Measurements from ENCODE around the gene SIPA1L3.

SIPA1L3 gene

GRCh38 chr19:38049105-38049649, 142.2 kb downstream of the SIPA1L3 start:
- Histone ChIP-seq H3K27ac (no peak overlapping the region; the same call in 1 of the 2 replicates), H3K9ac (no peak overlapping the region), H3K79me2 (ENCODE audit: insufficient read depth, low read depth) (no peaks in the 10 kb centered on the region), H2AFZ (ENCODE audit: low read depth) (no peak overlapping the region), H3K4me2 (no peak overlapping the region), H3K4me1 (ENCODE audit: low read depth, poor library complexity, severe bottlenecking) (peaks cover 7% of the 10 kb centered on the region), H3K27me3 (ENCODE audit: insufficient read depth, low read depth) (no peaks in the 10 kb centered on the region), H4K20me1 (ENCODE audit: insufficient read depth) (no peaks in the 10 kb centered on the region), H3K4me3 (IDR thresholded peaks at IDR 0.05; ENCODE audit: insufficient read depth, low read depth, low read length) (no peak overlapping the region), H3K36me3 (ENCODE audit: insufficient read depth) (no peaks in the 10 kb centered on the region)
- TF ChIP-seq, protein P1, sequence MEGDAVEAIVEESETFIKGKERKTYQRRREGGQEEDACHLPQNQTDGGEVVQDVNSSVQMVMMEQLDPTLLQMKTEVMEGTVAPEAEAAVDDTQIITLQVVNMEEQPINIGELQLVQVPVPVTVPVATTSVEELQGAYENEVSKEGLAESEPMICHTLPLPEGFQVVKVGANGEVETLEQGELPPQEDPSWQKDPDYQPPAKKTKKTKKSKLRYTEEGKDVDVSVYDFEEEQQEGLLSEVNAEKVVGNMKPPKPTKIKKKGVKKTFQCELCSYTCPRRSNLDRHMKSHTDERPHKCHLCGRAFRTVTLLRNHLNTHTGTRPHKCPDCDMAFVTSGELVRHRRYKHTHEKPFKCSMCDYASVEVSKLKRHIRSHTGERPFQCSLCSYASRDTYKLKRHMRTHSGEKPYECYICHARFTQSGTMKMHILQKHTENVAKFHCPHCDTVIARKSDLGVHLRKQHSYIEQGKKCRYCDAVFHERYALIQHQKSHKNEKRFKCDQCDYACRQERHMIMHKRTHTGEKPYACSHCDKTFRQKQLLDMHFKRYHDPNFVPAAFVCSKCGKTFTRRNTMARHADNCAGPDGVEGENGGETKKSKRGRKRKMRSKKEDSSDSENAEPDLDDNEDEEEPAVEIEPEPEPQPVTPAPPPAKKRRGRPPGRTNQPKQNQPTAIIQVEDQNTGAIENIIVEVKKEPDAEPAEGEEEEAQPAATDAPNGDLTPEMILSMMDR (conservative IDR thresholded peaks at IDR 0.05; ENCODE audit: low read depth, low read length): no peak

DNA sequence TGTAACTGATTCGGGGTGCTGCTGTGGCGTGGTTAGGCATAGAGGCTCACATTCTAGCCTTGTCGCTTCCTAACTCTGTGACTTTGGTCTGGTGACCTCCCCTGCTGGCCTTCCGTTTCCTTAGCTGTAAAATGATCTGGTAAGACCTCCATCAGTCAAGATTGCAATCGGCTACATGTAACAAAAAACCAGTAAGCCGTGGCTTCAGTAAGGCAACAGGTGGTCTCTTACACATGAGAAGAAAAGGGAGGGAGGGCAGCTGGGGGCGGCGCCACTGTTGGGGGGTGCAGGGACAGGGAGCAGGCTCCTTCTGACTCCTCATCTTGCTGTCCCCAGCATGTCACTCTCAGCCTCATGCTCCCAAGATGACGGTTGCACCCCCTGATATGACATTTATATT, 148.0 kb downstream of the SIPA1L3 start:
- TF ChIP-seq, protein P1 (conservative IDR thresholded peaks at IDR 0.05; ENCODE audit: low read depth, low read length): no peak
- Histone ChIP-seq H3K4me3 (IDR thresholded peaks at IDR 0.05; ENCODE audit: insufficient read depth, low read depth, low read length) (no peak overlapping the region), H3K27me3 (ENCODE audit: insufficient read depth, low read depth) (no peaks in the 10 kb centered on the region), H3K36me3 (ENCODE audit: insufficient read depth) (no peaks in the 10 kb centered on the region), H4K20me1 (ENCODE audit: insufficient read depth) (no peaks in the 10 kb centered on the region), H3K79me2 (ENCODE audit: insufficient read depth, low read depth) (no peaks in the 10 kb centered on the region), H3K27ac (no peak overlapping the region), H3K4me1 (ENCODE audit: low read depth, poor library complexity, severe bottlenecking) (no peaks in the 10 kb centered on the region), H3K9ac (no peak overlapping the region), H3K4me2 (no peak overlapping the region), H2AFZ (ENCODE audit: low read depth) (no peak overlapping the region)

GRCh38 chr19:38055655-38056521, 148.9 kb downstream of the SIPA1L3 start:
- H3K9ac ChIP-seq: no peak overlapping the region

GRCh38 chr19:38056646-38057045, 149.6 kb downstream of the SIPA1L3 start:
- no peaks in the 10 kb centered on the region for H3K79me2 ChIP-seq (ENCODE audit: insufficient read depth, low read depth)
- no peaks in the 10 kb centered on the region for H3K36me3 ChIP-seq (ENCODE audit: insufficient read depth)
- TF ChIP-seq, protein P1 (conservative IDR thresholded peaks at IDR 0.05; ENCODE audit: low read depth, low read length): no peak
- H3K4me2 ChIP-seq: no peak overlapping the region
- H2AFZ ChIP-seq (ENCODE audit: low read depth): no peak overlapping the region
- no peaks in the 10 kb centered on the region for H4K20me1 ChIP-seq (ENCODE audit: insufficient read depth)
- H3K4me1 ChIP-seq (ENCODE audit: low read depth, poor library complexity, severe bottlenecking): no peaks in the 10 kb centered on the region
- H3K4me3 ChIP-seq (IDR thresholded peaks at IDR 0.05; ENCODE audit: insufficient read depth, low read depth, low read length): no peak overlapping the region
- H3K27me3 ChIP-seq (ENCODE audit: insufficient read depth, low read depth): no peaks in the 10 kb centered on the region
- H3K27ac ChIP-seq: no peak overlapping the region
- no peak overlapping the region for H3K9ac ChIP-seq

More at GRCh38 chr19:38055655-38056521, 148.9 kb downstream of the SIPA1L3 start:
- Histone ChIP-seq H3K27ac (no peak overlapping the region), H2AFZ (ENCODE audit: low read depth) (no peak overlapping the region), H3K27me3 (ENCODE audit: insufficient read depth, low read depth) (no peaks in the 10 kb centered on the region), H3K36me3 (ENCODE audit: insufficient read depth) (no peaks in the 10 kb centered on the region), H3K4me2 (no peak overlapping the region), H3K4me1 (ENCODE audit: low read depth, poor library complexity, severe bottlenecking) (no peaks in the 10 kb centered on the region), H3K4me3 (IDR thresholded peaks at IDR 0.05; ENCODE audit: insufficient read depth, low read depth, low read length) (no peak overlapping the region), H3K79me2 (ENCODE audit: insufficient read depth, low read depth) (no peaks in the 10 kb centered on the region), H4K20me1 (ENCODE audit: insufficient read depth) (no peaks in the 10 kb centered on the region)
- TF ChIP-seq, protein P1 (conservative IDR thresholded peaks at IDR 0.05; ENCODE audit: low read depth, low read length): no peak

Data from KMS-11 (cell line).